Smooth muscle cell of bladder (primary cell): ENCODE data around the gene TRAF4. TPM values are rescaled to one million over a fixed set of nuclear protein-coding genes. Genes with fewer than 3 reads are reported as not detected.

ENCODE experiments used
- total RNA-seq: library from RNA; depleted of rRNA; stranded (reverse); fragments of >200 nt; gene quantifications from 2 replicates; pipeline ENCODE4 v1.2.3, GENCODE V29; 2014

TRAF4 gene
- total RNA-seq: 16.2 and 24.2 TPM in 2 replicates

GRCh38 chr17:28743243-28744103, at the start of gene TRAF4:
TRAF4 (plus strand) TSS chr17:28744011; CDS start chr17:28744113, 102 bp downstream.

DNA sequence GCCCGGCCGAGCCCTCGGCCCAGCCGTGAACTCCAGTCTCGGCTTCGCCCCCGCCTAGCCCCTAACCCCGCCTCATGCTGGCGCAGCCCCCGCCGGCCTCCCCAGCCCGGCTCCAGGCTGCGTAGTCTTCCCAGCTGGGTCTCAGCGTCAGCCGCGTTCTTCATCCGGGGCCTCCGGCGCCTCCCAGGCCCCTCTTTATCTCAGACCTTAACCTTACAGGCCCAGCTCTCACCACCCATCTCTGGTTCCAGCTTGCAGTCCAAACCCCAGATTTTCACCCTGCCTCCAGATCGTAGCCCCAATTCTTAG, 32.1 kb upstream of the TRAF4 start, which contains the start of gene PROCA1:
PROCA1 (minus strand) TSS at position 166 of the 309 bp plus-strand sequence. CDS start 228 bp downstream, outside the sequence.

GRCh38 chr17:28717578-28718332, 26.1 kb upstream of the TRAF4 start, which contains the start of gene RAB34:
RAB34 (minus strand) TSS chr17:28717868; CDS start chr17:28717266, 602 bp downstream.

GRCh38 chr17:28726226-28726626, 17.6 kb upstream of the TRAF4 start, which contains the start of gene TLCD1:
TLCD1 (minus strand) TSS chr17:28726233; CDS start chr17:28726097, 136 bp downstream.

GRCh38 chr17:28728364-28729200, 15.2 kb upstream of the TRAF4 start, which contains the start of gene NEK8:
NEK8 (plus strand) TSS chr17:28728788; CDS start chr17:28728814, 26 bp downstream.

Other genes with a start within 250 kb of the TRAF4 start
- gene FOXN1, start 237.7 kb upstream of the TRAF4 start, total RNA-seq: not detected in 2 replicates
- 24.7 and 33.0 TPM in 2 replicates for gene UNC119, start 191.4 kb upstream of the TRAF4 start, total RNA-seq
- gene PIGS, start 172.5 kb upstream of the TRAF4 start, total RNA-seq: 47.4 and 48.5 TPM in 2 replicates
- 121 and 159 TPM in 2 replicates for gene ALDOC, start 167.1 kb upstream of the TRAF4 start, total RNA-seq
- 4.7 and 5.4 TPM in 2 replicates for gene SPAG5, start 145.0 kb upstream of the TRAF4 start, total RNA-seq
- gene RSKR, start 129.8 kb upstream of the TRAF4 start, total RNA-seq: 4.4 and 4.6 TPM in 2 replicates
- gene BLTP2, start 98.9 kb upstream of the TRAF4 start, total RNA-seq: 123 and 171 TPM in 2 replicates
- 65.4 and 81.8 TPM in 2 replicates for gene SDF2, start 82.1 kb upstream of the TRAF4 start, total RNA-seq
- gene SUPT6H, start 81.8 kb upstream of the TRAF4 start, total RNA-seq: 42.8 and 52.9 TPM in 2 replicates
- 1.0 and 1.1 TPM in 2 replicates for gene PROCA1, start 32.1 kb upstream of the TRAF4 start, total RNA-seq
- gene RAB34, start 26.1 kb upstream of the TRAF4 start, total RNA-seq: 190 and 212 TPM in 2 replicates
- gene RPL23A, start 24.0 kb upstream of the TRAF4 start, total RNA-seq: 979 and 1,044 TPM in 2 replicates
- 4.3 and 7.5 TPM in 2 replicates for gene TLCD1, start 17.8 kb upstream of the TRAF4 start, total RNA-seq
- 3.0 and 3.8 TPM in 2 replicates for gene NEK8, start 15.2 kb upstream of the TRAF4 start, total RNA-seq
- gene FAM222B, start 98.8 kb downstream of the TRAF4 start, total RNA-seq: 1.4 and 3.0 TPM in 2 replicates
- gene ERAL1, start 111.0 kb downstream of the TRAF4 start, total RNA-seq: 12.7 and 15.6 TPM in 2 replicates
- gene FLOT2, start 153.7 kb downstream of the TRAF4 start, total RNA-seq: 34.3 and 39.2 TPM in 2 replicates
- gene DHRS13, start 159.1 kb downstream of the TRAF4 start, total RNA-seq: 2.4 and 6.7 TPM in 2 replicates
- gene PHF12, start 207.5 kb downstream of the TRAF4 start, total RNA-seq: 11.5 and 11.7 TPM in 2 replicates